ENCODE data around the gene KIZ.

KIZ gene

GRCh38 chr20:21125849-21126580 lies at the start of gene KIZ:
Gene KIZ, plus strand, starts transcription at chr20:21126082. Its CDS starts 34 bp downstream, at chr20:21126116.
- DNase-seq: peak; percentile 96

GRCh38 chr20:21077809-21078345 lies 48.0 kb upstream of the KIZ start:
- no peak for DNase-seq

- DNase-seq: no peak
Measured at GRCh38 chr20:21082584-21082983, 43.3 kb upstream of the KIZ start.

- no peak for DNase-seq
Measured at GRCh38 chr20:21083825-21084325, 42.0 kb upstream of the KIZ start.

GRCh38 chr20:21087862-21088540 lies 37.9 kb upstream of the KIZ start:
- no peak for DNase-seq

GRCh38 chr20:21089391-21089790 lies 36.5 kb upstream of the KIZ start:
- no peak for DNase-seq

- DNase-seq: no peak
Measured at GRCh38 chr20:21090111-21090618, 35.7 kb upstream of the KIZ start.

- DNase-seq: no peak
Measured at GRCh38 chr20:21090721-21091120, 35.2 kb upstream of the KIZ start.

GRCh38 chr20:21092806-21093205 lies 33.1 kb upstream of the KIZ start:
- no peak for DNase-seq

- peak; percentile 46 for DNase-seq
Measured at GRCh38 chr20:21096321-21097043, 29.4 kb upstream of the KIZ start.

GRCh38 chr20:21099751-21100577 lies 25.9 kb upstream of the KIZ start:
- peak; percentile 54 for DNase-seq

GRCh38 chr20:21100578-21101452 lies 25.1 kb upstream of the KIZ start:
- no peak for DNase-seq

GRCh38 chr20:21101453-21101931 lies 24.4 kb upstream of the KIZ start:
- DNase-seq: no peak

- peak; percentile 20 for DNase-seq
Measured at GRCh38 chr20:21101932-21102575, 23.8 kb upstream of the KIZ start.

- DNase-seq: peak; percentile 30
Measured at GRCh38 chr20:21102603-21103311, 23.1 kb upstream of the KIZ start.

- no peak for DNase-seq
Measured at GRCh38 chr20:21103582-21104465, 22.1 kb upstream of the KIZ start.

- no peak for DNase-seq
Measured at GRCh38 chr20:21104466-21104761, 21.5 kb upstream of the KIZ start.

- DNase-seq: no peak
Measured at GRCh38 chr20:21104921-21105320, 21.0 kb upstream of the KIZ start.

Data from CD4-positive, alpha-beta T cell treated with Interleukin-15 for 1 hour (primary cell).